ENCODE measurements around the gene SLC25A45. TPM values are rescaled to one million over a fixed set of nuclear protein-coding genes. Genes with fewer than 3 reads are reported as not detected.

The SLC25A45 gene
- polyA plus RNA-seq, 1 donor (not counting 4 experiments of a cell fraction or from before 2014, with no cell fraction given): 0.20 TPM

GRCh38 chr11:65380460-65381119 lies 1.9 kb downstream of the SLC25A45 start:
- H3K27me3 ChIP-seq (ENCODE audit: control insufficient read depth, extremely low read depth, insufficient read depth, low read length): no peaks in the 10 kb centered on the region
- H3K9me1 ChIP-seq (ENCODE audit: control insufficient read depth, extremely low read depth, insufficient read depth, low read length): no peaks in the 10 kb centered on the region
- no peaks in the 10 kb centered on the region for H4K20me1 ChIP-seq (ENCODE audit: control insufficient read depth, extremely low read depth, insufficient read depth, low read length)
- H3K36me3 ChIP-seq (ENCODE audit: control insufficient read depth in 2 of 2, extremely low read depth in 1 of 2, insufficient read depth in 2 of 2, low read length in 2 of 2): no peaks in the 10 kb centered on the region
- H3K9ac ChIP-seq (ENCODE audit: control insufficient read depth, extremely low read depth, insufficient read depth, low read length): no peak overlapping the region
- FAIRE-seq: no peak
- no peak overlapping the region for H3K4me3 ChIP-seq (ENCODE audit: control insufficient read depth in 2 of 3, extremely low read depth in 1 of 3, insufficient read depth in 2 of 3, low read depth in 1 of 3, low read length in 3 of 3)
- DNase-seq (ENCODE audit: low read depth, low spot score): no peak
- H3K79me2 ChIP-seq (ENCODE audit: control insufficient read depth, insufficient read depth, low read length): no peaks in the 10 kb centered on the region
- no peak for TF ChIP-seq EZH2 (IDR thresholded peaks at IDR 0.05; ENCODE audit: low read length)
- peak in 1 of 3 experiments; percentile 27 for TF ChIP-seq CTCF (optimal IDR thresholded peaks at IDR 0.05 in 1 of 3, IDR thresholded peaks at IDR 0.05 in 1 of 3, conservative IDR thresholded peaks at IDR 0.05 in 1 of 3; ENCODE audit: extremely low read depth in 1 of 3, insufficient read depth in 2 of 3, low read length in 3 of 3)
- dilution Hi-C loops (cut with MboI; ENCODE audit: extremely low pct_ligation_motif_present, low sequenced_read_pairs): no loop called here
- H3K4me2 ChIP-seq (ENCODE audit: control insufficient read depth, extremely low read depth, insufficient read depth, low read depth, low read length): no peak overlapping the region
- H2AFZ ChIP-seq (ENCODE audit: control insufficient read depth, low read length): no peak overlapping the region
- H3K4me1 ChIP-seq (ENCODE audit: control insufficient read depth, extremely low read depth, insufficient read depth, low read length): peaks cover 35% of the 10 kb centered on the region
- no peaks in the 10 kb centered on the region for H3K9me3 ChIP-seq (ENCODE audit: control insufficient read depth, low read depth, low read length)
- H3K27ac ChIP-seq (ENCODE audit: control insufficient read depth, insufficient read depth, low read length): no peak overlapping the region

DNA sequence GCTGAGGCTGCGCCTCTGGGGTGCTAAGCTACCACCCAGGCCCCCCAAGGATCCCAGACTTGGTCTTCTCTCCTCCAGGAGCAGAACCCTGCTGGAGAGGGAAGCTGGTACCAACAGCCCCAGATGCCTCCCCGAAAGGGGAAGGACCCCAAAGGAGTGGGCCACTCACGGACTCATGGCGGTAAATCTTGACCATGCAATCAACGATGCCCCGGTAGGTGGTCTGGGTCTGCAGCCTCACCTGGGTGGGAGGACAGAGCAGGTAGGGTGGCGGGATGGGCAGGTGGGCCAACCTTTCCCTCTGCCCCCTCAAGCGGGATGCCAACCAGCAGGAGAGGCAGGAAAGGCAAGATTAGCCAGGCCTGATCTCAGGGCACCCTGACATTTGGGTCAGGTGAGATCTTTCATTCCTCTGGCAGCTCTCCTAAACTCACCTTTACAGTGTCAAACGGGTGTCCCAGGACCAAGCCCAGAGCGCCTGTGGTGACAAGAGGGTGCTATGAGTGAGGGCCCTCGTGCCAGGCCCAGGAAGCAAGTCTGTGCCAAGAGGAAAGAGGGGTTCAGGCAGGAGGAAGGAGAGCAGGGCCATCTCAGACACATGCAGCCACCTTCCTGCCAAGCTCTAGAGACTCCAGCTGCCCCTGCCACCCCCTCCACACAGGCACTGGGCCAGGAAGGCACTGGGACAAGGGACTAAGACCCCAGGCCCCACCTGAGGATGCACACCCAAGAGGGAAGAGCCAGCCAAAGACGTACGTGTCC lies 2.6 kb downstream of the SLC25A45 start:
- no peaks in the 10 kb centered on the region for H3K9me1 ChIP-seq (ENCODE audit: control insufficient read depth, extremely low read depth, insufficient read depth, low read length)
- H3K4me2 ChIP-seq (ENCODE audit: control insufficient read depth, extremely low read depth, insufficient read depth, low read depth, low read length): no peak overlapping the region
- no peak overlapping the region for H2AFZ ChIP-seq (ENCODE audit: control insufficient read depth, low read length)
- H3K27ac ChIP-seq (ENCODE audit: control insufficient read depth, insufficient read depth, low read length): no peak overlapping the region
- H3K9me3 ChIP-seq (ENCODE audit: control insufficient read depth, low read depth, low read length): no peaks in the 10 kb centered on the region
- H4K20me1 ChIP-seq (ENCODE audit: control insufficient read depth, extremely low read depth, insufficient read depth, low read length): no peaks in the 10 kb centered on the region
- H3K4me1 ChIP-seq (ENCODE audit: control insufficient read depth, extremely low read depth, insufficient read depth, low read length): peaks cover 30% of the 10 kb centered on the region
- H3K27me3 ChIP-seq (ENCODE audit: control insufficient read depth, extremely low read depth, insufficient read depth, low read length): no peaks in the 10 kb centered on the region
- no peak for FAIRE-seq
- H3K79me2 ChIP-seq (ENCODE audit: control insufficient read depth, insufficient read depth, low read length): no peaks in the 10 kb centered on the region
- no peak overlapping the region for H3K9ac ChIP-seq (ENCODE audit: control insufficient read depth, extremely low read depth, insufficient read depth, low read length)
- no peak for DNase-seq (ENCODE audit: low read depth, low spot score)
- no peak overlapping the region for H3K4me3 ChIP-seq (ENCODE audit: control insufficient read depth in 2 of 3, extremely low read depth in 1 of 3, insufficient read depth in 2 of 3, low read depth in 1 of 3, low read length in 3 of 3)
- H3K36me3 ChIP-seq (ENCODE audit: control insufficient read depth in 2 of 2, extremely low read depth in 1 of 2, insufficient read depth in 2 of 2, low read length in 2 of 2): no peaks in the 10 kb centered on the region
- dilution Hi-C loops (cut with MboI; ENCODE audit: extremely low pct_ligation_motif_present, low sequenced_read_pairs): no loop called here
- TF ChIP-seq EZH2 (IDR thresholded peaks at IDR 0.05; ENCODE audit: low read length): no peak
- no peak for TF ChIP-seq CTCF (optimal IDR thresholded peaks at IDR 0.05 in 1 of 3, IDR thresholded peaks at IDR 0.05 in 1 of 3, conservative IDR thresholded peaks at IDR 0.05 in 1 of 3; ENCODE audit: extremely low read depth in 1 of 3, insufficient read depth in 2 of 3, low read length in 3 of 3)

Data from keratinocyte (primary cell).